ENCODE results near the gene GOLPH3L.
"Not testable (repeated sequence)": the region's sequence is repeated elsewhere in the genome, so short reads cannot be mapped to it uniquely, and the experiment has no call there.

GOLPH3L gene

DNA sequence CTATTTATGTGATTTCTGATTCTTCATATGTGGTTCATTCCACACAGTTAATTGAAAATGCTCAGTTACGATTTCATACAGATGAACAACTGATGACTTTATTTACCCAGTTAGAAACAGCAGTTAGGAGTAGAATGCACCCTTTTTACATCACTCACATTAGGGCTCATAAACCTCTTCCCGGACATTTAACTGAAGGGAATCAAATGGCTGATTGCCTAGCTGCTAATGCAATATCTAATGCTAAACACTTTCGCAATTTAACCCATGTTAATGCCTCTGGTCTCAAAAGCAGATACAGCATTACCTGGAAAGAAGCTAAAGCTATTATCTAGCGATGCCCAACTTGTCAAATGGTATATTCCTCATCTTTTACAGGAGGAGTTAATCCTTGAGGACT lies 39.9 kb downstream of the GOLPH3L start:
- not testable (repeated sequence) for DNase-seq (ENCODE audit: low read depth)

DNA sequence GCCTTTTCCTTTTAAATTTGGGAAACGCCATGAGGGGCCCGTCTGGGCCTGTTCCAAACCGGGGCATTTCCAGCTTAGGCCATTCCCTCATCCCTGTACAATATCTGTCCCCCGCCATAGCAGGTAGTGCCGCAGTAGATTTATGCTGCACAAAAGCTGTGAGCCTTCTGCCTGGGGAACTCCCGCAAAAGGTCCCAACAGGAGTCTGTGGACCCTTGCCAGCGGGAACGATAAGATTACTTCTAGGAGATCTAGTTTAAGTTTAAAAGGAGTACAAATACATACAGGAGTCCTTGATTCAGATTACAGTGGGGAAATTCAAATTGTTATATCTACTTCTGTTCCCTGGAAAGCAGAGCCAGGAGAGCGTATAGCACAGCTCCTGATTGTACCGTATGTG lies 42.3 kb downstream of the GOLPH3L start:
- DNase-seq (ENCODE audit: low read depth): not testable (repeated sequence)

DNA sequence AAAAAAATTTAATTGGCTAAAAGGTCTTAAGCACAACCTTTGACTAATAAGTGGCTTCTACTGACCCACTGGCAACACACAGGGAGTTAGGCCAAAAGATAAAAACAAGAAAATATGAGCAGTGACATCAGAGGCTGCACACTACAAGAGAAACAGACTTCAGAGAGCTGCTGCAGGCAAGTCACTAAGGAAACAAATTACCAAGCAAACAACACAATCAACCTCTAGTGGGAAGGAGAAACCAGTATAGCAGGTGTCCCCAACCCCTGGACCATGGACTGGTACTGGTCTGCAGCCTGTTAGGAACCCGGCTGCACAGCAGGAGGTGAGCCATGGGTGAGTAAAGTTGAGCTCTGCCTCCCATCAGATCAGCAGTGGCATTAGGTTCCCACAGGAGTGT lies 46.8 kb downstream of the GOLPH3L start:
- no peak for DNase-seq (ENCODE audit: low read depth)

DNA sequence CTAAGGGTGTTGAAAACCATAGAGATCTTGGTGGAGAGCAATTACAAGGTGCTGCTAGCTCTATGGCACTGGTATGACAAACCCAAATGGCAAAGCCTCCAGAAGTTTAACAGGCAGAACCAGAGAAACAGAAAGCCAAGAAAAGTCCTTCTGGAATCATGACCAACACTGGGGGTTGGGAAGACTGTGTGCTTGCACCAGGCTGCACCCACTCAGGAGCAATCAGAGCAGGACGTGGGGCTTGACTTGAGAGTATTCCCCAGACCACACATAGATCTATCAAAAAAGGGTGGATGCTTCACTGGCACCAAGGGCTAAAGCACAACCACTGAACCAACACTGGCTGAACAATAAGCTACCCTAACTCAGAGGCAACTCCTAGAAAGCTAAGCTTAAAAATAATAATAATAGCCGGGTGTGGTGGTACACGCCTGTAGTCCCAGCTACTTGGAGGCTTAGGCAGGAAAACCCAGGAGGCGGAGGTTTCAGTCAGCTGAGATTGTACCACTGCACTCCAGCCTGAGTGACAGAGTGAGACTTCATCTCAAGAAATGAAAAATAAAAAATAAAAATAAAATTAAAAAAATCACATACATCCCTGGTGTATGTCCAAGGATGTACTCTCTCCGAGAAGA lies 47.4 kb downstream of the GOLPH3L start:
- DNase-seq (ENCODE audit: low read depth): no peak

DNA sequence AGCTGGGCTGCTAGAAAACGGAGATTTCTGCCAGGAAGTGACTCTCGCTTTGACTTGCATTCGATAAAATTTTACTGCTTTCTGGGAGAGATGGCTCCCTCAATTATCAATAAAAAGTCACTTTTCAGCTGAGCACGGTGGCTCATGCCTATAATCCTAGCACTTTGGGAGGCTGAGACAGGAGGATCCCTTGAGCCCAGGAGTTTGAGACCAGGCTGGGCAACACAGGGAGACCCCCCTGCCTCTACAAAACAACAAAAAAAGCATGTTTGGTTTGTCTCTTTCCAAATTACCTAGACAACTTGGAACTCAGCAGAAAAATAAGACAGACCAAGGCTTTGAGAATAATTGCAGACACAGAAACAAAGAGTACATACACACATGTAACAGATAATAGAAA lies 54.7 kb downstream of the GOLPH3L start:
- DNase-seq (ENCODE audit: low read depth): no peak

DNA sequence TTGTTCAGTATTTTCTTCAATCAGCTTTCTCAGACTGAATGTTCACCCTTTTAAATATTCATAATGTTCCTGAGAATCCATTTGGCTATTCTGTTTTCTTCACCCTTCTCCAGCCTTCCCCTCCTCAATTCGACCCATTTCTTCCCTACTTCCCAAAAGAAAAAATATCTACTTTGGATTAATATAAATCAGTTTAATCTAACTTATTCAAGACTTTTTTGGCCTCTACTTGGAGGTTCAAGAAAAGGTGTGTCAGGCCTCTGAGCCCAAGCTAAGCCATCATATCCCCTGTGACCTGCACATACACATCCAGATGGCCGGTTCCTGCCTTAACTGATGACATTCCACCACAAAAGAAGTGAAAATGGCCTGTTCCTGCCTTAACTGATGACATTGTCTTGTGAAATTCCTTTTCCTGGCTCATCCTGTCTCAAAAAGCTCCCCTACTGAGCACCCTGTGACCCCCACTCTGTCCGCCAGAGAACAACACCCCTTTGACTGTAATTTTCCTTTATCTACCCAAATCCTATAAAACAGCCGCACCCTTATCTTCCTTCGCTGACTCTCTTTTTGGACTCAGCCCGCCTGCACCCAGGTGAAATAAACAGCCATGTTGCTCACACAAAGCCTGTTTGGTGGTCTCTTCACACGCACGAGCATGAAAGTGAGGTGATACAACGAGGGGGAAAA lies 55.7 kb downstream of the GOLPH3L start:
- not testable (repeated sequence) for DNase-seq (ENCODE audit: low read depth)

DNA sequence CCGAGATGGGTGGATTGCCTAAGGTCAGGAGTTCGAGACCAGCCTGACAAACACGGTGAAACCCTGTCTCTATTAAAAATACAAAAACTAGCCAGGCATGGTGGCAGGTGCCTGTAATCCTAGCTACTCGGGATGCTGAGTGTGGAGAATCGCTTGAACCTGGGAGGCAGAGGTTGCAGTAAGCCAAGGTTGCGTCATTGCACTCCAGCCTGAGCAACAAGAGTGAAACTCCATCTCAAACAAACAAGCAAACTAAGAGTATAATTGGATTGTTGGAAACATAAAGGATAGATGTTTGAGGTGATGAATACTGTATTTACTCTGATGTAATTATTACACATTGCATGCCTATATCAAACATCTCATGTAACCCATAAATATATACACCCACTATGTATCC lies 58.5 kb downstream of the GOLPH3L start:
- not testable (repeated sequence) for DNase-seq (ENCODE audit: low read depth)

DNA sequence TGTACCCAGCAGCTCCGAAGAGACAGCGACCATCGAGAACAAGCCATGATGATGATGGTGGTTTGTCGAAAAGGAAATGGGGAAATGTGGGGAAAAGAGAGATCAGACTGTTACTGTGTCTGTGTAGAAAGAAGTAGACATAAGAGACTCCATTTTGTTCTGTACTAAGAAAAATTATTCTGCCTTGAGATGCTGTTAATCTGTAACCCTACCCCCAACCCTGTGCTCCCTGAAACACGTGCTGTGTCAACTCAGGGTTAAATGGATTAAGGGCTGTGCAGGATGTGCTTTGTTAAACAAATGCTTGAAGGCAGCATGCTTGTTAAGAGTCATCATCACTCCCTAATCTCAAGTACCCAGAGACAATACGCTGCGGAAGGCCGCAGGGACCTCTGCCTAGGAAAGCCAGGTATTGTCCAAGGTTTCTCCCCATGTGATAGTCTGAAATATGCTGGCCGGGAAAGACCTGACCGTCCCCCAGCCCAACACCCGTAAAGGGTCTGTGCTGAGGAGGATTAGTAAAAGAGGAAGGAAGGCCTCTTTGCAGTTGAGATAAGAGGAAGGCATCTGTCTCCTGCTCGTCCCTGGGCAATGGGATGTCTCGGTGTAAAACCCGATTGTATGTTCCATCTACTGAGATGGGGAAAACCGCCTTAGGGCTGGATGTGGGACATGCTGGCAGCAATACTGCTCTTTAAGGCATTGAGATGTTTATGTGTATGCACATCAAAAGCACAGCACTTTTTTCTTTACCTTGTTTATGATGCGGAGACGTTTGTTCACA lies 61.9 kb downstream of the GOLPH3L start:
- DNase-seq (ENCODE audit: low read depth): not testable (repeated sequence)

DNA sequence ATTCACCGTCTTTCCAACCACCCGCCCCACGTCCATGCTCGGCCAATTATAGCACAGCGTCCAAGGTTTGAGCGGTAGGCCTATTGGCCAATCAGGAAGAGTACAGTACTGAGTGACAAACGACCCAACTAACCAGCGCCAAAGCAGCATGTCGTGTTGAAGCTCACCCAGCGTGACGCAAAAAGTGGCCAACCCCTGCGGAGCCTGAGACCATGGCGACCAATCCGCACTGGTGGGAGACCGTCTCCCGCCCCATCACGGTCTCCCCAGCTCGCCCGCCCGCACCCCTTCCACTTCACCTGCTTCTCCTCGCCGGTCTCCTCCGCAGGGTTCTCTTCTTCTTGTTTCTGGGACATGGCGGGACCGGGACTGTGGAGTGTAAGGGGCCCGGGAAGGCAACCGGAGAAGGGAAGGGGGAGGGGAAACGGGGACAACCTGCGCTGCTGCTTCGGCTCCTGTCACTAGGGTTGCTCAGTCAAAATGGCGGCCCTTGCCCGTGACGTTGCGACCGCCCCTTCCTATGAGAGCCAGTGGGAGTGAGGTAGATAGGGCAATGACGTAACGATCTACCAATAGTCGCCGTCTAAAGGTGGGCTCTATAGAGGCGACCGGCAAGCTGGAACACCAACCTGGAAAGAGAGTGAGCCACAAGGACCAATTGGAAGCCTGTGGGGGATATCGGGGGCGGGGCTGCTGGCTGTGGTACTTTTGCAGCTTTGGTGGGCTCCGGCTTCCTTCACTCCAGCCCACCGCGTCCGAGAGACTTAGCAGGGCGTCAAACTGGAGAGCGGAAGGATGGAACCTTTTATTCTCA lies 67.6 kb downstream of the GOLPH3L start, which contains the start of gene ENSA:
Gene ENSA (minus strand): TSS at position 498 of the 814 bp plus-strand sequence. CDS start 142 bp downstream, at position 356.
- DNase-seq (ENCODE audit: low read depth): peak; percentile 96

DNA sequence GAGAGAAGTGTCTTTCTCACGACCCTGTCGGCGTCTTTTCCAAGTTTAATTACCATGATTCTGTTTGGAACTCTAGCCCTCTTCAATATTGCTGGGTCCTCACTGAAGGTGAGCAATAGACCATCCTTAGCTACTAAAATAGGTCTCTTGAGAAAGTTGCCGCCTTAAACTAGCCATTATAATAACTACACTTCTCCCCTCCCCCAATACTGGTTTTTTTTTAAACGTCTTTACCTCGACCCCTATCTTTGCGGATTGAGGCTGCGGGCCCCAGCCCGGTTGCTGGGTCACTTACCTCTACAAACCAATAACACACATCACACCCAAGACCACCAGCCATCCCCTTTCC lies 68.2 kb downstream of the GOLPH3L start:
- no peak for DNase-seq (ENCODE audit: low read depth)

DNA sequence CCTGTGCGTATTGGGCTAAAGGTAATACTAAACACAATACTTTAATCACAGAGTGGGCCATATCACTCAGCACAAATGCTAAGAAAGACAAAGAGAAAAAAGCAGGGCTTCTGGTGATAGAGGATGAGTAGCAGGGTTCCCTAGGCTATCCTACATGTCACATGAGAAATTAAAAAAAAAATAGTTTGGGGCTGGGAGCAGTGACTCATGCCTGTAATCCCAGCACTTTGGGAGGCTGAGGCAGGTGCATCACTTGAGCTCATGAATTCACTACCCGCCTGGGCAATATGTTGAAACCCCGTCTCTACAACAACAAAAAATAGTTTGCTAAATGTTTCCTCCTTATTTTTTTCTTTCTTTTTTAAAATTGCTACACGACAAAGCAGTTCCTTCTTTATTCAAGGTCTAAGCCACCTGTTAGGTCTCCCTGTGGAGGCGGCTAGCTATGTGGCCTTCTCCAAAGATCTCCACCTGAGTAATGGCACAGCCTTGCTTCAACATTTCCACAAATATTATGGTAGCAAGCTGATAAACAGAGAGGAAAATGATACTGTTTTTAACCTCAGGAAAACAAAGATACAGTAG lies 69.0 kb downstream of the GOLPH3L start:
- DNase-seq (ENCODE audit: low read depth): no peak

DNA sequence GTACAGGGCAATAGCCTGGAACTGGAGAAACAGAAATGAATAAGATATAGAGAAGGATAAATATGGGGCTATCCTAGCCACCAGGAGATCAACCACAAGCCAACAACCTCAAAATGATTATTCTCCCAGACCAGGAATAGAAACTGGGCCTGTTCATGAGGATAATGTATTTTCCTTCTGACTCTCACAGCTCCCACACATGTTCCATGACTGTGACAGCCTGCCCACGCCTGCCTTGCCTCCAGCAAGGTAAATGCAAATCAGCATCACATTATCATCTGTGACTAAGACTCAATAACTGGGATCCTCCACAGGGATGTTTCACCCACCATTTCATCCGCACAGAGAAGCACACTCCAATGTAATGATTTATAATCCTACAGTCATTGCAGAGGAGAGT lies 70.8 kb downstream of the GOLPH3L start:
- no peak for DNase-seq (ENCODE audit: low read depth)

DNA sequence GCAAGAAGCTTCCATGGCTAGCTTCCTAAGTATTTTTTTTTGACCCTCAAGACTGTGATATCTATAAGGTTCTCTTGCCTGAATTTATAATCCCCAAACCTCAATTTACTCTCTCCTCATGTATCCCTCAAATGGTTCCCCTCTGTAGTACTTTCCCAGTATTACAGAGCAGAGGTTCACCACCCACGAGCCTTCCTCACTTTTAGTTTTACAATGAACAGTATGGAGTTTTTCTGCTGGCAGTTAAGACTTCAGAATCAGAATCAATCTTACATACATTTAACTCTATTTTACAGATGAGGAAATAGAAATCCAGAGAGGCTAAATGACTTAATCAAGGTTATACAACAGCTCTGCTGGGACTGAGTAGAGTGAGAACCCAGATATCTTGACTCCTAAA lies 72.4 kb downstream of the GOLPH3L start:
- not testable (repeated sequence) for DNase-seq (ENCODE audit: low read depth)

DNA sequence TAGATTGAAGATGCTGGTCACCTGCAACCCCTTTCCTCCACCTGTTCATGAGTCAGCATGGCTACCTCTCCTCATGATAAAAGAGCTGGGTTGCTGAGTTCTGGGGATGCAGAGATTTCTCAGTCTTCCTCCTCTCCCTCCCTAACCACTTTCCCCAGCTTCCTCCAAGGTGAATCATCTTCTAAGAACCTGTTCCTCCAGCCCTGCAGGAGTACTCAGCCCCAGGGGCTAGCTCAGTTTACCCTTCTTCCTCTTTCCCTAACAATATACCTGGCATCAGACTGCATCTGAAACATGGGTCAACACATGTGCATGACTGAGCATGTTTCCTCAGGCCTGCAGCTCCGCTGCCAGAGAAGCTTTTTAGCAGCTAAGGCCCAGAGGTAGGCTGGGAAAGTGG lies 72.8 kb downstream of the GOLPH3L start:
- not testable (repeated sequence) for DNase-seq (ENCODE audit: low read depth)

DNA sequence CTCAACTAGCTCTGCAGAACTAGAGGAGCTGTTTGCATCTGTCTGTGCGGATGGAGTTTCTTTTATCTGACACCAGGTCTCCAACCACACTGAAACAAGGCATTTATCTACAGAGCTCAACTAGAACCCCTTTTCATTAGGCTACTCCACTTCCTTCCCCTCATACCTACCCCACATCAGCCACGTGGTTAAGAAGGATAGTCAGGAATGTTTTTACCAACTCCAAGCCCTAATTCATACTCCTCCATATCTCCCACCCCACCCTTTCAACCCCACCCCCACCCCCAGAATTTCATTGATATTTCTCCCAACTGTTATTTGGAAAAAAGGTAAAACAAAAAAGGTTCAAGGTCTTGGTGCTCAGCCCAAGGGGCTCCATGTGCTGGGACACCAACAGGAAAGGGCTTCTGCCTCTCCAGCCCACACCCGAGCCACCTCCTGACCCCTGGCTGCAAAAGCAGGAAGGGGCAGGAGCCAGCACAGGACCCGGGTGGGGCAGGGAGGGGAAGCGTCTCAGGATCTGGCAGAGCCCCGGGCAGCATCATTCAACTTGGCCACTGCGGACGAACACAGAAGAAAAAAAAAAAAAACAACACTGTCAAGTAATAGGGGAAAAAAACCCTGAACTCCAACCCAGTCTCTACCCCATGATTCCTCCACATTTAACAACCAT lies 74.5 kb downstream of the GOLPH3L start:
- DNase-seq (ENCODE audit: low read depth): no peak

DNA sequence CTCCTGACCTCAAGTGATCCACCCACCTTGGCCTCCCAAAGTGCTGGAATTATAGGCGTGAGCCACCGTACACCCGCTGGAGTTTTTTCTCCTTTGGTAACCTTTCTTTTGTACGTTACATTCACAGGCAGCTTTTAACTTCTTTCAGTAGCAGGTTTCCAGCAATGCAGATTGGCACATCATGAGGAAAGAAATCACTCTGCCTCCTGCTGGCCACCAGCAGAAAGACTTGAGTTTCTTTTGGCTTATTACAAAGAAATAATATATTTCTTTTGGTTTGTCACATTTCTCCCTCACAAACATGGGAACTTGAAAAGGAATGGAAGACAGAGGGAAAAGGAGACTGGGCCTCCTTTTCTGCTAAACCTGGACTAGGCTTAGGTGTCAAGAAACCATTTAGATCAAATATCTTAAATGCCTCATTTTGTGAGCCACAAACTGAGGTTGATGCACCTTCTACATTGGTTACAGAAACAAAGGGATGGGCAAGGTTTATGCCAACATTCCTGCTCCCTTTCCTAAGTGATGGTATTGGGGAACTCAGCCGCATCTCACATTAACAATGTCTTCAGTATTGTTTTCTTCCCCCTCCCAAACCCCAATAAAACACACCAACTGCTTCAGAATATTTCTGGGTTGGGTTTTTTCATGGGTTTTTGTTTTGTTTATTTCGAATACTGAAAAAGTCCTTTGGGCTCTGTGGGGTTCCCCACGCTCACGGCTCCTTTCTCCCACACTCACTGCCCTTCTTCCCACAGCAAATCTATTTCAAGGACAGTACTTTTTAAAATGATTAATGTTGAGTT lies 75.3 kb downstream of the GOLPH3L start:
- no peak for DNase-seq (ENCODE audit: low read depth)

DNA sequence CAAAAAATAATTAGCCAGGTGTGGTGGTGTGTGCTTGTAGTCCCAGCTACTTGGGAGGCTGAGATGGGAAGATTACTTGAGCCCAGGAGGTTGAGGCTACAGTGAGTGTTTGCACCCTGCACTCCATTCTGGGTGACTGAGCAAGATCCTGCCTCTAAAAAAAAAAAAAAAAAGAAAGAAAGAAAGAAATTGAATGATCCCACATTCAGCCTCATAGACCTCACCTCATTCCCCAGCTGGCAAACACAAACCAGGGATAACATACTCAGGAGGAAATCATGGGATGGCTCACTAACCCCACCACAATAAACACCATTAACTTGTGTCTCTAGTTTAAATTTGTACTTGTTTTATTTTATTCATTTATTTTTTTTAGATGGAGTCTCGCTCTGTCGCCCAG lies 76.0 kb downstream of the GOLPH3L start:
- no peak for DNase-seq (ENCODE audit: low read depth)

DNA sequence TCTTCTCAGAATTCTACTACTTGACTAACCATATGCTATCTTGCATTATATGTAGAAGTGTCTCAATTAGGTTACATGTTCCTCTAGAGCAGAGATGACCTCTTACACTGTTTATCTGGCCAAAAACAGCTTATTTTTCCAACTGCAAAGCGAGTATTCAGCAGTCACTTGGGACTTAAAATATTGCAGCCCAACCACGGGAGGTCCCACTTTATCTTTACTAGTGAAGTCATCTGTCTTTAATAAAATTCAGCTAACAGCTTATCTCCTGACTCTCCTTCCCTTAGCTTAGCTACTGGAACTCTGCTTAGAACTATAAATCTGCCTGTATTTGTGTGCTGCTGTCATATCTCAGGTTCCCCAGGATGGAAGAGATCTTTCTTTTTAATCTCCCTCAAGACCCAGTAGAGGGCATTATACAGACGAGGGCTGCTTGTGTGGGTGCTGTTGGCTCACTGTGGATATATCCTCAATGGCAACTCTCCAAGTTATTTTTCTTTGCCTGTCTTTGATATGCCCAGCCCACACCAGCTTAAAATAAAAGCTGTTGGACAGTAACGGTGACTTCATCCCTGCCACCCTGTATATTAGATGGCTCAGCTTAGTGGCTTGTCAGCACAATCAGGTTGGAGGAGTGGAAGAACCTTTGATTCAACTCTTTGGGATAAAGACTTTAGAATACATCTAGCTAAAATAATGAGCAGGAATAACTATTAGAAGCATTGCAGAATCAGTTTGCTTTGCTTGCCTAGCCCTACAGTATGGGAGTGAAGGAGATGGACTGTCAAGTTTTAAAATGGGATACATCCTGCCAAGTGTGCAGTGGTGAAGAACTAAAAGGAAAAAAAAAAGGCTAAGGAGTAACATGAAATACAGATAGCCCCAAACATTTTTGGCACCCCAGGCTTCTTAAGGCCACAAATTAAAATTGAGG lies 77.1 kb downstream of the GOLPH3L start:
- DNase-seq (ENCODE audit: low read depth): no peak
